ENCODE results near the gene ATAD2B. TPM values are rescaled to one million over a fixed set of nuclear protein-coding genes. Genes with fewer than 3 reads are reported as not detected.
"Not testable (repeated sequence)": the region's sequence is repeated elsewhere in the genome, so short reads cannot be mapped to it uniquely, and the experiment has no call there.

The ATAD2B gene
- total RNA-seq, 2 donors from 2014 or later, result 23.3 to 33.0 TPM

GRCh38 chr2:23767876-23768621 is 158.9 kb downstream of the ATAD2B start:
- DNase-seq, result no peak
- intact Hi-C loops (cut with DNase I, micrococcal nuclease), result no loop called here
- ATAC-seq, result peak; percentile 12

DNA sequence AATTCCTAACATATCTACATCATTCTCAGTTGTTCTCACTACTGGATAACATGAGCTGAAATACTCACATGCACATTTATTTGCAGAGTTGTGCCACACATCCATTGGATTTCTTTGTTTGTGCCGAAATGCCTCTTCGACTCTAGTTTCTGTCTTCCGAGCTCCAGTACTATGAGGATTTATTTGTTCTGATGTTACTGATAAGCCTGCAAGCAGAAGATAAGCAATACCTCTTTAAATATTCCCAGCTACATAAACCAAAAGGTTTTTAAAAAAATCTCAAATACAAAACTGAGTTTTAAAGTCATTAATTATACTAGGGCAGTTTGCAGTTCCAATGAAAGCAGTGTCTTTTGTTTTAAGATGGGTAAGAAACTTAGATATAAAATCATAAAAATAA is 164.8 kb downstream of the ATAD2B start:
- ATAC-seq, result no peak
- intact Hi-C loops (cut with DNase I, micrococcal nuclease), result no loop called here
- DNase-seq, result no peak

- ATAC-seq (peak; percentile 61), DNase-seq (no peak)
- intact Hi-C loops (cut with DNase I, micrococcal nuclease), result no loop called here
Observed at GRCh38 chr2:23761638-23762037, 165.3 kb downstream of the ATAD2B start.

DNA sequence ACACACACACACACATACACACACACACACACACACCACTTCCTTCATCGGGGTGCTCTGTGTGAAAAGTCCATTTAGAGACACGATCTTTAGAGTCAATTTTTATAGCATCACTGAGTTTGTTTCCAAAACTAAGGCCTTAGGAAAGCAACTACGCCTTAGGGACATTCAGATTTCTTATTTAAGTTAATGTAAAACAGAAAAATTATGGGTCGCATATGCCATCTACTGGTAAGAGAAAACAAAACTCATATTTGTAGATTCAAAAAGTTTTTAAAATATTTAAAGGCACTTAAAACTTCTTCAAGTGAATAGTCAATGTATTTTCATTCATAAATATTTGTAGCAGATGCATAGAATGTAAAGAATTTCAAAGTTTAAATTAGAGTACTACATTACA is 166.2 kb downstream of the ATAD2B start:
- intact Hi-C loops (cut with DNase I, micrococcal nuclease), result no loop called here
- ATAC-seq, result no peak
- no peak for DNase-seq

GRCh38 chr2:23757686-23758433 is 169.1 kb downstream of the ATAD2B start:
- intact Hi-C loops (cut with DNase I, micrococcal nuclease), result no loop called here
- ATAC-seq (peak; percentile 83), DNase-seq (no peak)

DNA sequence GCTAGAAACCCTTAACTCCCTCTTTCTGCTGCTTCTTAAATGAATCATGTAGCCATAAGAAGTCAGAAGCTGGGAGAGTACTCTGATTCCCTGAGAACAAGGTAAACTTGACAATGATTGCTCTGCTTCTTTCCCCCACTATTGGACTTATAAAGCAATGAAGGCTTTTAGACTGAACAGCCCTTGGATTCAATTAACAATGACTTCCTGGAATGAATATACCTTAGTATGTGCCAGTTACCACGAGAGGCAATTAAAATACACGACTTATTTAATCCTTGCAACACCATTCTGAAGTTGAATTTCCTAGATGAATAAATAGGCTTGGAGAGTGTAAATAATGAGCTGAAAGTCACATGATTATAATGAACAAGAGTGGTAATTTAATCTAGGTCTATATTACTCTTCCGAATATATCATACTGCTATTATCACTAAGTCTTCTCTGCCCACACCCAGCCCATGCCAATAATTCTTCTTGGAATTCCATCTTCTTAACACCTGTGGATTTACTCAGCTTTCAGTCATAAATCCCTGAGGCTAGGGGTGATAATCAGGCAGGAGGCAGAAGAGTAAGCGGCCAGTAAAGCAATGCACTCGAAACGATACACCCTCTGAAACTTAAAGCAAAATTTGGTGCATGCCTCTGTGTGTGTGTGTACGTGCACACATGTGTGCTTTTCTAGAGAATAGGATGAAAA is 170.2 kb downstream of the ATAD2B start:
- ATAC-seq (peak; percentile 29), DNase-seq (no peak)
- intact Hi-C loops (cut with DNase I, micrococcal nuclease), result no loop called here

- DNase-seq, result no peak
- ATAC-seq, result no peak
- intact Hi-C loops (cut with DNase I, micrococcal nuclease), result no loop called here
Observed at GRCh38 chr2:23754970-23755369, 172.0 kb downstream of the ATAD2B start.

GRCh38 chr2:23753291-23754010 is 173.5 kb downstream of the ATAD2B start:
- intact Hi-C loops (cut with DNase I, micrococcal nuclease), result no loop called here
- ATAC-seq, result no peak
- no peak for DNase-seq

- intact Hi-C loops (cut with DNase I, micrococcal nuclease), result no loop called here
- no peak for DNase-seq
- ATAC-seq, result no peak
Observed at GRCh38 chr2:23751747-23752265, 175.1 kb downstream of the ATAD2B start.

DNA sequence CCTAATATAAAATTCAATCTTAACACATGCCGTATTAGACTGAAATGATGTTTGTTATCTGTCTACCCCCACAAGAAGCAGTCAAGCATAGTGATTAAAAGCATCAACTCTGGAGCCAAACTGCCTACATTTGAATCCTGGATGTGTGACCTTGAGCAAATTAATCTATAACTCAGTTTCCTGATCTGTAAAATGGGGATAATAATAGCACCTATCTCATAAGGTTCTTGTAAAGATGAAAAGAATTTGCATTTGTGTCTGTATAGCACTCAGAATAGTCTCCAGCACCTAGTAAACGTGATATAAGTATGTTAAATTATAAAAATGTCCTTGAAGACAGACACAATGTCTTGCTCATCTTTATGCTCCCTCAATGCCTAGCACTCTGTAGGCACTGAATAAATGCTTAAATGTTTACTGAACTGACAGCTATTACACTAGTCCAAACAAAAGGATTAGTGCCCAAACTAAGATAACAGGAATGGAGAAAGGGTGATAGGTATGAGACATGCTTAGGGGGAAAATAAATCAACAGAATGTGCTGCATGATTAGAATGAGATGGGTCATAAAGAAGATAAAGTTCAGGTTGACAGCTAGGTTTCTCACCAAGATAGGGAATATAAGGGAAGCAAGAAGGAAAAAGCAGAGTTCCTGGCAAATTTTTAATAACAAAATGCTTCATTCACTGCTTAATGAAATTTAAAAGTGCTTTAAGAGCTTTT is 180.6 kb downstream of the ATAD2B start:
- DNase-seq (no peak), ATAC-seq (no peak)
- intact Hi-C loops (cut with DNase I, micrococcal nuclease), result no loop called here

DNA sequence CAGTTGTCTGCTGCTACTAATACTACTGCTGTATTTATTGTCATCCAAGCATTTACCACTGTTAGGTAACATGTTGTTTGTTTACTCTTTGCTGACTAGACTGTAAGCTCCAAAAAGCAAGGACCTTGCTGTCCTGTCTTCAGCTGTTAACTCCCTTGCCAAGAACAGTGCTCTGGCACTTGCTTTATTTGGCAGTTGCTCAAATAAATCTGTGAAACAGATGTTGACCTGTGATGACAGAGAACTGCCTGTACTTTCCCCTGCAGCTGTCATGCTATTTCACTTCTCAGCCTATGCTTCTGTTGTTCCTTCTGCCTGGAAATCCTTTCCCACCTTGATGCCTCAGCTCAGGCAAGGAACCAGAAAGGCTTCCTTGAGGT is 181.2 kb downstream of the ATAD2B start:
- no peak for DNase-seq
- ATAC-seq, result peak; percentile 58
- intact Hi-C loops (cut with DNase I, micrococcal nuclease), result no loop called here

DNA sequence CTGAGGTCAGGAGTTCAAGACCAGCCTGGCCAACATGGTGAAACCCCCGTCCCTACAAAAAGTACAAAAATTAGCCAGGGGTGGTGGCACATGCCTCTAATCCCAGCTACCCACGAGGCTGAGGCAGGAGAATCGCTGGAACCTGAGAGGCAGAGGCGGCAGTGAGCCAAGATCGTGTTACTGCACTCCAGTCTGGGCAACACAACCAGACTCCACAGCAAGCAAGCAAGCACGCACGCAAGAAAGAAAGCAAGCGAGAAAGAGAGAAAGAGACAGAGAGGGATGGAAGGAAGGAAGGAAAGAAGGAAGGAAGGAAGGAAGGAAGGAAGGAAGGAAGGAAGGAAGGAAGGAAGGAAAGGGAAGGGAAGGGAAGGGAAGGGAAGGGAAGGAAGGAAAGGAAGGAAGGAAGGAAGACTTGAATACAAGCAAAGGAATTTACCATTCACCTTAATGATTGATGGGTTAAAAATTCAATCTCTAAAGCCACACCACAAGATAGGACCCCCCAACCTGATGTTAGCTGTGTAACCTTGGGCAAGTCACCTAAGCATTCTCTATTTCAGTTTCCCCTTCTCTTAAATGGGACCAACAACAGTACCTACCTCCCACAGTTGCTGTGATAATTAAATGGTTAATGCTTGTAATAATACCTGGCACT is 181.7 kb downstream of the ATAD2B start:
- ATAC-seq (no peak), DNase-seq (no peak)
- intact Hi-C loops (cut with DNase I, micrococcal nuclease), result no loop called here

- intact Hi-C loops (cut with DNase I, micrococcal nuclease); ATAC-seq; DNase-seq: not testable (repeated sequence)
Observed at GRCh38 chr2:23736783-23737182, 190.1 kb downstream of the ATAD2B start.

GRCh38 chr2:23734416-23734815 is 192.5 kb downstream of the ATAD2B start:
- DNase-seq (no peak), ATAC-seq (no peak)
- intact Hi-C loops (cut with DNase I, micrococcal nuclease), result no loop called here

DNA sequence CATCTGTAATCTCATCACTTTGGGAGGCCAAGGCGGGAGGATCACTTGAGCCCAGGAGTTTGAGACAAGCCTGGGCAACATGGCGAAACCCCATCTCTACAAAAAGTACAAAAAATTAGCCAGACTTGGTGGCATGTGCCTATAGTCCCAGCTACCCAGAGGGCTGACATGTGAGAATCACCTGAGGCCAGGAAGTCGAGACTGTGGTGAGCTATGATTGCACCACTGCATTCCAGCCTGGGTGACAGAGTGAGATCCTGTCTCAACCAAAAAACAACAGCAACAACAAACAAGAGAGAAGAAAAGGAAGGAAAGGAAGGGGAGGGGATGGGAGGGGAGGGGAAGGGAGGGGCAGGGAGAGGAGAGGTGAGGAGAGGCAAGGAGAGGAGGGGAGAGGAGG is 203.9 kb downstream of the ATAD2B start:
- ATAC-seq; intact Hi-C loops (cut with DNase I, micrococcal nuclease): not testable (repeated sequence)

DNA sequence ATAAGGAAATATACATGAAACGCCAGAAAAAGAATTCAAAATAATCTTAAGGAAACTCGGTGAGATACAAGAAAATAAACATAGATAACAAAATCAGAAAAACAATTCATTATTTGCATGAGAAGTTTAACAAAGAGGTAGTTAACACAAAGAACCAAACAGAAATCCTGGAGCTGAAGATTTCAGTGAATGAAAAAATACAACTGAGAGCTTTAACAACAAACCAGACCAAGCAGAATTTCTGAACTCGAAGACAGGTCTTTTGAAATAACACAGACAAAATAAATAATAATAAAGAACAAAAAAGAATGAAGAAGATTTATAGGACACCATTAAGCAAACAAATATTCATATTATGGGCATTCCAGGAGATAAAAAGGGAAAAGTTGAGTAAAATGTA is 204.7 kb downstream of the ATAD2B start:
- DNase-seq, result no peak
- no peak for ATAC-seq
- intact Hi-C loops (cut with DNase I, micrococcal nuclease), result no loop called here

More for the DNA sequence above, 203.9 kb downstream of the ATAD2B start:
- not testable (repeated sequence) for DNase-seq

DNA sequence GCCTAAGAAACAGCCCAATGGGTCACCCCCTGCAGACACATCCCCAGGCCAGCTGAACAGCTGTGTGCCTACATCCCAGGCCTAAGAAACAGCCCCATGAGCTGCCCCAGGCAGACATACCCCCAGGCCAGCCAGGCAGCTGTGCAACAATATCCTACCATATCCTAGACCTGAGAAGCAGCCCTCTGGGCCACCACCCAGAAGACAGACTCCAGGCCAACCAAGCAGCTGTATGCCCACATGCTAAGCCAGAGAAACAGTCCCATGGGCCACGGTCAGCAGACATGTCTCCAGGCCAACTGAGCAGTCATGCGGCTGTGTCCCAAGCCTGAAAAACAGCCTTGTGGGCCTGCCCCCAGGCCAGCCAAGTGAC is 205.5 kb downstream of the ATAD2B start:
- ATAC-seq (no peak), DNase-seq (no peak)
- intact Hi-C loops (cut with DNase I, micrococcal nuclease), result no loop called here

Data from left colon (tissue), 2 donors.